Stimulated activated CD4-positive, alpha-beta T cell treated with anti-CD3 and anti-CD28 coated beads, Interleukin-1b, Interleukin-23, amount 100 ng/mL, for 48 hours (primary cell): ENCODE results near the gene GRP.

Experiments used
- DNase-seq: peaks from one replicate; pipeline ENCODE4 v3.0.0-alpha.2; 2020

The GRP gene

DNA sequence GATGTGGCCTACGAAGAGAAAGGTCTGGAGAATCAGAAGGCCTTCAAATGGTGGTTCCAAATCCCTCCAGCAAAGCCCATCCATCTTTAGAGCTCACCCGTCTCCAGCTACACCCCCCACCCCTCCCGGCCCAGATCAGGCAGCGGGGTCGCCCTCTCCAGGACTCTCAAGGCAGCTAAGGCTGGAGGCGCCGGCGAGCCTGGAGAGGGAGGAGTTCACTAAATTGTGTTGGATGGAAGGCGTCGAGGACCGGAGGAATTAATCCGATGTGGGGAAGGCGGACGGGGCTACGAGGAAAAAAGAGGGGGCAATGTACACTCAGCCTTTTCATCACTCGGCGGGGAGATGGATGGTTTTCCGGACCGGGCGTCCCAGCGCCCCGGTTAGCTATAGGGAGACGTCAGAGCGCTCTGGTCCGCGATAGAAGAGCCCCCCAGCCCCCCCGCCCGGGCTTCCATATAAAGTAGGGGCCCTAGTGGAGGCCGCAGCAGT lies at the start of gene GRP:
TSS of gene GRP (plus strand) at position 487 of the 492 bp plus-strand sequence. CDS start 108 bp downstream, outside the sequence.
- no peak for DNase-seq

DNA sequence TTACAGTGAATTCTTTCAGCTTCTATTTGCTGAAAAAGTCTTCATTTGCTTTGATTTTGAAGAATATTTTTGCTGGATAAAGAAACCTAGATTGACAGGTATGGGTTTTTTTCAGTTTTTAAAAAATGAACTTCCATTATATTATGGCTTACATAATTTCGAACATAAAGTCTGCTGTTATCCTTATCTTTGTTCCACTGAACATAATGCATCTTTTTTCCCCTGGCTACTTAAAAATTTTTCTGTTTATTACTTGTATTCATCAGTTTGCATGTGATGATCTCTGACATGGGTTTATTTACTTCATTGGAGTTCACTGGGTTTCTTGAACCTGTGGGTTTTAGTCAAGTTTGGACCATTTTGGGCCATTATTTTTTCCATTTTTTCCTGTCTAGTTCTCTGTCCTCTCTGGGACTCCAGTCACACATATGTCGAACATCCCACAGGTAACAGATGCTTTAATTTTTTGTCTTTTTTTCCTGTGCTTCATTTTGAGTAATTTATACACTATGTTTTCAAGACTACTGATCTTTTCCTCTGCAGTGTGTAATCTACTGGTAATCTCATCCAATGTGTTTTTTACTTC lies 47.2 kb upstream of the GRP start:
- no peak for DNase-seq

DNA sequence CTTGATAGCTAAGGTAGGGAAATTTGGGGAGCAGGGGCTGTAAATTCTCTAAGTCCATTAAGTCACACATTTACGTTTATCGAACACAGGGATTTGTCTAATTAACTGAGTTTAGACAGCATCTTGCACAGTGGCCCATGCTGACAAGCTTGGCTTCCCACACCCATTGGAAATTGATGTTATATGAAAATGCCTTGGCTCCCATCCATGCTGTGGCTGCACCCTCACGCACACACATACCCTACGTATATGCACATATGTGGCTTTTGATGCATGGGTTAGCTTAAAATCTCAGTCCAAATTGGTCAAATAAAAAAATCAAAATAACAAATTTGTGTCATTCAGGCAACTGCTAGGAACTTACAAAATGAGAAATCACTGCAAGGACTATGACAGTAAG lies 42.5 kb upstream of the GRP start:
- DNase-seq = no peak

GRCh38 chr18:59180150-59180845 lies 39.7 kb upstream of the GRP start:
- no peak for DNase-seq

DNA sequence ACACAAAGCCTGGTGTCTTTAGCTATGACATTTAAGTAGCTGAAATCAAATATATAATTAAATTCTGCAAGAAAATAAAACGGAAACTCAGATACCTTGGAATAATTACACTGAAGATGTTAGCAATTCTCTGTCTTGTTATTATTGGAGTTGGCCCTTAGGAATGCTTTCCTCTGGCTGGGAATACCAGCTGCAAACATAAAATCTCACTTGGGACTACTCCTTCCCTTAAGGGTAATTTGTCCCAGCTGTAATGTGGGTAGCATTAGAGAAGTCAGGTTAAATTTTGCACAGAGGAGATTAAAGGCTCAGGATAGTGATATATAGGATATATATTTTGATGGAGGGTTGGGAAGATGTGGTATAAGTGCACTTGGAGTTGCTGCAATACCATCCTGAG lies 37.3 kb upstream of the GRP start:
- no peak for DNase-seq

GRCh38 chr18:59189008-59189407 lies 30.9 kb upstream of the GRP start:
- DNase-seq = no peak

DNA sequence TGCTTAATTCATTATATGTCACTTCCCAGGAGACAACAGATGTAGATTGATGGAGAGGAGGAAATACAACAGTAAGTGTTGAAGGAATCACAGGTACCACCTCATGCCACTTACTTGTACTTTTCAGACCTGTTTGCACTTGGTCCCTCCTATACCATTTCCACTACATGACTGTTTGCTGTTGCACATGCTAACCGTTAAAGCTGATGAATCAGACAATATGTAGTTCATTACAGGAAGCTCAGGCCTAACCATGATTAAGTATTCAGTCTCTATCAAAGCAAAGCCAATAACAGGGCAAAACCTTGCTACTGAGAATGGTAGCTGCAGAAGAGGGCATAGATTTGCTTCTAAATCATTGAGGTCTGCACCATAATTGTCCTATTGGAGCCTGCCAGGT lies 30.2 kb upstream of the GRP start:
- DNase-seq = no peak

DNA sequence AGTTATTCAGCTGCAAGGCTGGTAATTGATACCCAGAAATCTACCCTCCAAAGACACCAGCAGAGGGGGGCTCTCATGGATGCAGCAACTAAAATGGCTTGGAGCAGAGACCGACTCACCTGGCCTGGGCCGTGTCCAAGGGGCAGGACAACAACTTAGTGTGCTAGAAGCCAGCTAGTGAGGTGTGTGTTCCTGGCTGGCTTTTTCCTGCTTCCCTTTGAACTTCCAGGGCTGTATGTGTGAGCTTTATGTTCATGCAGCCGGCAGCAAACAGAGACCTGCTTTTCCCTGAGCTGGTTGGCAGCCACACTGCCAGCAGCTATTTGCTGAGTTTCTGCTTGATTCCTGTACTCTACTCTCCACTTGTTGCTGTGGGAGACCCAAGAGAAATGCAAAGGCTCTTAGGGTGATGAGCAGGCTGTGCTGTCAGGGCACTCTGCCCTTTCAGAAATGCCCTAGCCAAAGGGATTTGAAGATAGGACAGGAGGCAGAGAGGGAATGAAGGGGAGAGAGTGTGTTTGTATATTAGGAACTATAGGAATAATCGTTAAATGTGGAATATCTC lies 23.7 kb upstream of the GRP start:
- DNase-seq = no peak

DNA sequence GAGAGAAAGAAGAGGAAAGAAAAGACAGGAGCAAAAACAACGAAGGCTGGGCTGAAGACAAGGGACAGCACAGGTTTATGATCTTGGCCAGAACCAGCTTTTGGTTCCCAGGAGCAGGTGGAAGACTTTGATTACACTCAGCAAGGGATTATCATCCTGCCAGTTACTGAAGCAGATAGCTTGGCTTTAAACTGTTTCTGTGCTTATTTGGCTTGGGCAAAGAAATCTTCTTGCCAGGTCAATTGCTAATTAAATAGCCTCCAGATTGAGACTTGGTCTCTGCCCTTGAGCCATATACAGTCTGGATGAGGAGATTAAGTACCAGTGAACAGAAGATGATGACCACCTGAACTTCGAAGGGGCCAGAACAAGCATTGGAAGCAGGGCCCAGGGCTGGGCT lies 22.3 kb upstream of the GRP start:
- no peak for DNase-seq

GRCh38 chr18:59198215-59198614 lies 21.7 kb upstream of the GRP start:
- no peak for DNase-seq

- DNase-seq = no peak
Measured at GRCh38 chr18:59200787-59201186, 19.2 kb upstream of the GRP start.

GRCh38 chr18:59202258-59202820 lies 17.6 kb upstream of the GRP start:
- no peak for DNase-seq

DNA sequence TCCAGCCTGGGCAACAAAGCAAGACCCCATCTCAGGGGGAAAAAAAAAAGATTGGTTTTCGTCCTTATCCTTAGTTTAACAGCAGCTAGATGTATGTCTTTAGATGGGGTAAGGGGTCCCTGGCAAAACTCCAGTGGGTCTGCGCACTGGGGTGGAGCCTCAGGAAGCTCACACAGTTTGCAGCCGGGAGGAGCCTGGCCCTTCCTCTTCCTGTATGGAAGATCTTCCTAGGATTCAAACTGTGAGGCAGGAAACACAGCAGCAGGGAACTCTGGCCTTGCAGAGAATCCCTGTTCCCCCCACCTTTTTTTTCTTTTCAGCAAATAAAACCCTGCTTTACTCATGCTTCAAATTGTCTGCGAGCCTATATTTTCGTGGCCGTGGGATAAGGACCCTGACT lies 12.5 kb upstream of the GRP start:
- DNase-seq = no peak

GRCh38 chr18:59208602-59209125 lies 11.3 kb upstream of the GRP start:
- DNase-seq = no peak

- DNase-seq = no peak
Measured at GRCh38 chr18:59210299-59210698, 9.7 kb upstream of the GRP start.

DNA sequence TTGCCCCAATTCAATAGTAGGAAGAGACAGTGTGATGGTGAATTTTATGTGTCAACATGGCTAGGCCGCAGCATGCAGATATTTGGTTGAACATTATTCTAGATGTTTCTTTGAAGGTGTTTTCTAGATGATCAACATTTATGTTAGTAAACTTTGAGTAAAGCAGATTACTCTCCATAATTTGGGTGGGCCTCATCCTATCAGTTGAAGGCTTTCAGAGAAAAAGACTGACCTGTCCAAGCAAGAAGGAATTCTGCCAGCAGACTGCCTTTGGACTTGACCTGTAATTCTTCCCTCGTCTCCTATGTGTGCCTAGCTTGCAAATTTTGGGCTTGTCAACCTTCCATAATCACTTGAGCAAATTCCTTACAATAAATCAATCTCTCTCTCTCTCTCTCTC lies 8.3 kb upstream of the GRP start:
- DNase-seq = no peak

DNA sequence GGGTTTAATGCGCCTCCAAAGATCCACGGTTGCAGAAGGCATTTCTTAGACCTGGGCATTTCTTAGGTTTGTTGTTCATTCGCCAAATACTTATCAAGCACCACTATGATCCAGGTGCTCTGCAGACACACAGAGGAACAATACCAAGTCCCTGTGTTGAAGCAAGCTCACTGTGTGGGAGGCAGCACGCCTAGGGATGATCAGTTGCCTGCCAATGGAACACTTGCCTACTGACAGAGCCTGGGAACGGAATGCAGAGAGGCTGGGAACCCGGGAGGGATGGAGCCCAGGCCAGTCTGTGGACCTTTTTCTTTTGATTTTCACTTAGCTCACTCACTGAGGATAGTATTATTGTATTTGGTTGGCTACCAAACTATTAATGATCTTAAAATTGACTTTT lies 1.9 kb upstream of the GRP start:
- no peak for DNase-seq

DNA sequence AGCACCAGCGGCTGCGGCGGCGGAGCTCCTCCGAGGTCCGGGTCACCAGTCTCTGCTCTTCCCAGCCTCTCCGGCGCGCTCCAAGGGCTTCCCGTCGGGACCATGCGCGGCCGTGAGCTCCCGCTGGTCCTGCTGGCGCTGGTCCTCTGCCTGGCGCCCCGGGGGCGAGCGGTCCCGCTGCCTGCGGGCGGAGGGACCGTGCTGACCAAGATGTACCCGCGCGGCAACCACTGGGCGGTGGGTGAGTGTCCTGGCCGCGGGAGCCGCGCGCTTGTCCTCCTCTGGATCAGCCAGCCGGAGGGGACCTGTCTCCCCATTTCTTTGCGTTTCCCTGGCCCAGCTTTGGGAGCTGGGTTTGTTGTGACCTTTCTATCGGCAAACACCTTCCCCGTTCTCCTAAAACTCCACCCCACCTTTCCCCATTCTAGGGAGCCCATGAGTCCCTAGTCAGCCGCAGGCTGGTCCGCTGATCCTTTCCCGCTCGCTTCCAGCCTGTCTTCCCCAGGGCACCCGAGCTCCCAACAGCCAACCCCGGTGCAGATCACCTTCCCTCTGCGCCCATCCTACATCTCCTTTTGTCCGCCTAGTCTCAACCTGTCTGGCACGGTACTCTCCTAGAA lies 316 bp downstream of the GRP start:
- DNase-seq = no peak

GRCh38 chr18:59220784-59221765 lies 1.1 kb downstream of the GRP start:
- DNase-seq = no peak

DNA sequence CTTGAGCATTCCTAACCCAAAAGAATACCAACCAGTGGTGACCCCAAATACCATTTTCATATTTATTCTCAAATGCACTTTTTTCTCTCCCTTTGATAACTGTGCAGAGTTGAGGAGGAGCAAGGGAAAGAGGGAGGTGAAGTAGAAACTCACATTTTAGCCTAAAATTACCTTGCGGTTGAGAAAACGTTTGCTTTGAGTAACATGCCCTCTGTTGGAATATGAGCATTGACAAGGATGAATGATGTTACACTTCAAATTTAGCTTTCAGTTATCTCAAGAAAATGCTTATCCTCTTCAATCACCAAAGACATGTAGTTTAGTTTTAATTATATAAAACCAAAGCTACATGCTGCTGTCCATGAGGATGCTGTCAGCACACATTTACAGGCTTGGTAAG lies 2.4 kb downstream of the GRP start:
- no peak for DNase-seq

- no peak for DNase-seq
Measured at GRCh38 chr18:59228351-59228750, 8.4 kb downstream of the GRP start.

- no peak for DNase-seq
Measured at GRCh38 chr18:59229191-59229590, 9.2 kb downstream of the GRP start.
